SU-DHL-6 (cell line): ENCODE data around the gene CDK18.

Experiments used
- CTCF ChIP-seq: fragments of 200-600 bp; sonication (generic); IDR thresholded peaks from one replicate; pipeline ENCODE4 v1.5.1; 2017; ENCODE audit warnings: antibody characterized with exemption, mild to moderate bottlenecking, low read length, moderate library complexity; ENCODE audit not compliant: insufficient read depth, poor library complexity, severe bottlenecking
- EZH2phosphoT487 ChIP-seq: fragments of 200-600 bp; sonication (generic), shearing (Covaris generic); conservative IDR thresholded peaks from 2 replicates; pipeline ENCODE4 v1.6.1; 2018; ENCODE audit warnings: mild to moderate bottlenecking, antibody characterized with exemption, low read length, moderate library complexity, mixed read lengths

GRCh38 chr1:205474571-205474970 is 29.9 kb upstream of the CDK18 start:
- TF ChIP-seq CTCF, result no peak
- TF ChIP-seq EZH2phosphoT487, result no peak
